PC-9 (cell line): ENCODE data around the gene TFAP2A.

Experiments
- EZH2 ChIP-seq: fragments of 200-600 bp; sonication (generic); IDR thresholded peaks from 2 replicates; pipeline ENCODE4 v1.8.0; 2017; ENCODE audit warnings: antibody characterized with exemption, low read depth
- TF ChIP-seq, protein P1 (sequence below): fragments of 200-600 bp; sonication (generic); conservative IDR thresholded peaks from 2 replicates; pipeline ENCODE4 v1.6.1; 2017; ENCODE audit warnings: mixed run types, antibody characterized with exemption, mild to moderate bottlenecking, moderate library complexity

DNA sequence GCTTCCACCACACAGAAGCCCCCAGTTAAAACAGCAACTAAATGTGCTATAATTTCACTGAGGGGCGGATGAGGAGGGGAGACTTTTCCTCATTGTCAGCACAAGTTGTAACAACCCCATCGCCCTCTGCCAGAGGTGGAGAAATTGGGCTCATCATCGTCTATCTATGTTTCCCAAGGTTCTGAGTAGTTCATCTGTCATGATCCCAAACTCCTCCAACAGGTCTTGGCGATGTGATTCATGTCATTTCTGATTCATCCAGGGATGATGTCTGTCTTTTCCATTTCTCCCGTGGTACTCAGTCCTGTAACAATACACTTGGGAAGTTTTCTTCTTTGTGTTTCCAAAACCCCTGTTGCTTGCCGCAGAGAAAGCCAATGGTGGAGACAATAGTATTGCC is 51.0 kb downstream of the TFAP2A start:
- TF ChIP-seq, protein P1, sequence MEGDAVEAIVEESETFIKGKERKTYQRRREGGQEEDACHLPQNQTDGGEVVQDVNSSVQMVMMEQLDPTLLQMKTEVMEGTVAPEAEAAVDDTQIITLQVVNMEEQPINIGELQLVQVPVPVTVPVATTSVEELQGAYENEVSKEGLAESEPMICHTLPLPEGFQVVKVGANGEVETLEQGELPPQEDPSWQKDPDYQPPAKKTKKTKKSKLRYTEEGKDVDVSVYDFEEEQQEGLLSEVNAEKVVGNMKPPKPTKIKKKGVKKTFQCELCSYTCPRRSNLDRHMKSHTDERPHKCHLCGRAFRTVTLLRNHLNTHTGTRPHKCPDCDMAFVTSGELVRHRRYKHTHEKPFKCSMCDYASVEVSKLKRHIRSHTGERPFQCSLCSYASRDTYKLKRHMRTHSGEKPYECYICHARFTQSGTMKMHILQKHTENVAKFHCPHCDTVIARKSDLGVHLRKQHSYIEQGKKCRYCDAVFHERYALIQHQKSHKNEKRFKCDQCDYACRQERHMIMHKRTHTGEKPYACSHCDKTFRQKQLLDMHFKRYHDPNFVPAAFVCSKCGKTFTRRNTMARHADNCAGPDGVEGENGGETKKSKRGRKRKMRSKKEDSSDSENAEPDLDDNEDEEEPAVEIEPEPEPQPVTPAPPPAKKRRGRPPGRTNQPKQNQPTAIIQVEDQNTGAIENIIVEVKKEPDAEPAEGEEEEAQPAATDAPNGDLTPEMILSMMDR = no peak
- TF ChIP-seq EZH2 = no peak
